22Rv1 (cell line): ENCODE measurements around the gene MTSS2.

Experiments used
- H3K27ac ChIP-seq: fragments of 450-650 bp; 2 replicates; pipeline ENCODE4 v1.5.1; 2017
- ZFX ChIP-seq: fragments of 450-650 bp; IDR thresholded peaks from 2 replicates; pipeline ENCODE4 v1.6.1; 2017; ENCODE audit warnings: antibody characterized with exemption, borderline replicate concordance
- TF ChIP-seq, protein P1 (sequence below): fragments of 450-650 bp; IDR thresholded peaks from 2 replicates; pipeline ENCODE4 v1.5.1; 2017; ENCODE audit warnings: mild to moderate bottlenecking

The MTSS2 gene

DNA sequence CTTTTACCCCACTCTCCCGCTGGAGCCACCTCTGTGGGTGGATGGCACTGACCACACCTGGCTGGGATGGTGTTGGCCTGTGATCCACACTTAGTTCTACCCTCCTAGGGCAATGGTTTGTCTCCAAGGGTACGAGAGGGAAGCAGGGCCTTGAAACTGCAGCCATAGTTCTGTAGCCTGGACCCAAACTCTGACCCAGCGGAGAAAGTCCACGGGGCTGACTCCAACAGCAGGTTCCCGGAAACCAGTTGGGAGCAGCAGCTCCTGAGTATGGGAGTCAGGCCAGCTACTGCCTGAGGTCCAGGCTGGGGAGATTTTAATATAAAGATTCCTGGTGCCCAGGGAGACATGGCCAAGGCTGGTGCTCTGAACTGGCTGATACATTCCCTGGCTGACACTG lies 23.6 kb upstream of the MTSS2 start:
- H3K27ac ChIP-seq, result no peak overlapping the region
- TF ChIP-seq ZFX, result no peak
- TF ChIP-seq, protein P1, sequence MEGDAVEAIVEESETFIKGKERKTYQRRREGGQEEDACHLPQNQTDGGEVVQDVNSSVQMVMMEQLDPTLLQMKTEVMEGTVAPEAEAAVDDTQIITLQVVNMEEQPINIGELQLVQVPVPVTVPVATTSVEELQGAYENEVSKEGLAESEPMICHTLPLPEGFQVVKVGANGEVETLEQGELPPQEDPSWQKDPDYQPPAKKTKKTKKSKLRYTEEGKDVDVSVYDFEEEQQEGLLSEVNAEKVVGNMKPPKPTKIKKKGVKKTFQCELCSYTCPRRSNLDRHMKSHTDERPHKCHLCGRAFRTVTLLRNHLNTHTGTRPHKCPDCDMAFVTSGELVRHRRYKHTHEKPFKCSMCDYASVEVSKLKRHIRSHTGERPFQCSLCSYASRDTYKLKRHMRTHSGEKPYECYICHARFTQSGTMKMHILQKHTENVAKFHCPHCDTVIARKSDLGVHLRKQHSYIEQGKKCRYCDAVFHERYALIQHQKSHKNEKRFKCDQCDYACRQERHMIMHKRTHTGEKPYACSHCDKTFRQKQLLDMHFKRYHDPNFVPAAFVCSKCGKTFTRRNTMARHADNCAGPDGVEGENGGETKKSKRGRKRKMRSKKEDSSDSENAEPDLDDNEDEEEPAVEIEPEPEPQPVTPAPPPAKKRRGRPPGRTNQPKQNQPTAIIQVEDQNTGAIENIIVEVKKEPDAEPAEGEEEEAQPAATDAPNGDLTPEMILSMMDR, result no peak

DNA sequence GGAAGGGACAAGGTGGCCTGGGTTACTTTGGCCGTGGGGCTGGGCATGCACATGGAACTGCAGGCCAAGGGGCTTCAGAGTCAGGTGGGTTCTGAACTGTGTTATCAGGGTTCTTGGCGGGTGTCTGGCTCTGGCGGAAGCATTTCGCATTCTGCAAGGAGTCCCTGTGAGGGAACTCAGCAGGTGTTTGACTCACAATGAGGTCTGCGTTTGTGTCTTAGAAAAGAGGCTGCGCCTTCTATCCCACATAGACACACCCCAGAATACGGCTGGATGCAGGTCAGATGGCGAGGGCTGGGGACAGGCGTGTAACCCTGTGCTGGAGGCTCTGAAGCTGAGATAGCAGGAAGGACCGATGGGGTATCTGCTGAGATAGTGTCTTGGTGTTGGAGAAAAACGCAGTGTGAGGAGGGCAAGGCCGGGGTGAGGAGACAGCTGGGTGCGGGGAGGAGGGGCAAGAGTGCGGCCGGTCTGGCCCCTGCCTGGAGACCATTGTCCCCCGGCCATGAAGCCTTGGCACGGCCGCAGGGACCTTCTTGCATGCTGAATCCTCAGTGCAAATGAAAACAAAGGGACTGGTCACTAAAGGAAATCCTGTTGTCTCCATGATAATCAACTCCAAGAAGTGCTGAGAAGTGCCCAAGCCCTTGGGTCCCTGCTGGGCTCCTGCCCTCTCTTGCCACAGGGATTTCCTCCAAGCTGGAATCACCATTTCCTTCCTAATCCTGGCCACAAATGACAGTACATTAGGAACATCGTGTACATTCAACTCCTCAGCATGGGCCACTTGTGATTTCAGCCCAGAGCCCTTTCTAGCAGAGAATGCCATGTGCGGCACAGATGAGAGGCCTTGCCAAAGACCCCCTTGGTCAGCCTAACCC lies 22.8 kb upstream of the MTSS2 start:
- H3K27ac ChIP-seq, result no peak overlapping the region
- TF ChIP-seq, protein P1, result no peak
- no peak for TF ChIP-seq ZFX

DNA sequence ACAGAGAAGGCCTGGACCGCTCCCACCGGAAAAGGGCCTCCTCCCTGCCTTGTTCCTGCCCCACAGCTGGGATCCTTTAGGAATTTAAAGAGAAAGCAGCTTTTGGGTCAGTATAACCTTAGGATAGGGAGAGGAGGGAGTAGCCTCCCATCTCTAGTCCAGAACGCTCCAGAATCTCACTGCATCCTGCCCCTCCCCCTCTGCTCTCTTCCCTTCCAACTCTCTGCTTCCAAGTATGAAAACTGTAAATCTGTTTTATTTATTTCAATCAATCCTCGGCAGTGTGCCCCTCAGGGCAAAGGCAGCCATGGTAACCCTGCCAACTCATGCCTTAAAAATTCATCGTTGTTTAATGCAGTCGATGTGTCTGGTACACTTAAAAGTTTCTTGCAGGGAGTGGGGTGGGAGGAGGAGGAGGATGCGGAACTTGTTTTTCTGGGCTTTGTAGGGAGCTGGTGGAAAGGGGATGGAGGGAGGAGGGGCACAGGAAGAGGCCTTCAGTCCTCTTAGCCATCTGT lies 21.2 kb upstream of the MTSS2 start:
- H3K27ac ChIP-seq, result no peak overlapping the region
- no peak for TF ChIP-seq ZFX
- TF ChIP-seq, protein P1, result no peak

DNA sequence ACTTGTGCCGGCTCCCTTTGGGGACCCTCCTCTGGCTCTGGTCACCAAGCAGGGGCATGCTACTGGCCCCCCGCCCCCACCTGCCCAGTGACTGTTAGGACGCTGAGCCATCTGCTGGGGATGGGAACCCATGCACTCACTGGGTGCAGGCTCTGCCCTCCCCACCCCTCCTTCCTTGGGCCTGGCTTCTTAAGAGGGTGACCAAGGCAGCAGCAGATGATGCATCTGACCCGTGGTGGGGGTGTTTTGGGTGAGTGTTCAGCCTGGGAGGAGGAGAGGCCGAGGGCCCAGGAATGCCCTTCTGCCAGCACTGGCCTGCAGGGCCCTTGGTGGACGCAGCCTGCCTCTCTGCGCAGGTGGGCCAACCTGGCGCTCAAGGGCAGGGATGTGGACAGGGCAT lies 19.2 kb upstream of the MTSS2 start:
- TF ChIP-seq ZFX, result no peak
- TF ChIP-seq, protein P1, result no peak
- no peak overlapping the region for H3K27ac ChIP-seq

DNA sequence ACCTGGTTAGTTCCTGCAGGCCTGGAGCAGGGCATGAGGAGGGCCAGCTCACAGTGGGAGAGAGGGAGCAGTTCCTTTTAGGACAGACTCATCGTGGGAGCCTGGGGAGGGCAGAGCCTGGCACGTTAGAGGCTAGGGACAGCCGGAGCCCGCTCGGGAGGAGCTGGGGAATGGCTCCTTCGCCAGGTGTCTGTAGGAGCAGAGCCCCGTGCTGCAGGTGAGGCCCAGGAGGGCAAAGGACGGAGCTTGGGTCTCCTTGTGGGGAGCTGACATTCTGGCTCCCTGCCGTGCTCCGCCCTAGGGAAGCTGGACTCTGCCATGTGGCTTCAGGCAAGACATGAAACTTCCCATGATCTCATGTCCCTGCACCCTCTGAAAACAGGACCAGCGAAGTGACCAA lies 18.7 kb upstream of the MTSS2 start:
- H3K27ac ChIP-seq, result no peak overlapping the region

DNA sequence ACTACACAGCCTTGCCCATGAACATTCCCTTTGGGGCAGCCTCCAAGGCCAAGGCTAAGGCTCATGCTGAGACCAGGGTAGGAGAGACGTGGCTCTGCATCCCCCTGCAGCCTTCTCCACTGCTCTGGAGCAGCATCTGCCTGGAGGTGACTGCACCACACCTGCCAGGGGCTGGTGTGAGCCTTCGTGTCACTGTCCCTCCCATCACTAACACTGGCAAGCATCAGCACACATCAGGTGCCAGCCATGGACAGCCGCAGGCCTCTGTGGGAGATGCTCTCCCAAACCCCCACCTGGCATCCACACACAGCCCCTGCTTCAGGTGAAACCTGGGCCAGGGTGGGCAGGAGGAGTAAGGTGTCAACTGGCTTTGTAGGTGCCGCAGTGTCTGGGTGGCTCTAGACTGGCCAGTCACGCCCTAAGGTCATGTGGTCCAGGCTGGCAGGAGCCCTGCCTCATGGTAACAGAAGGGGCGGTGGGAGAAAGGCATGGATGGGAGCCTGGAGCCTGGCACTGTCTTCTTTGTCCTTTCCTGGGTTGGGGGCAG lies 18.1 kb upstream of the MTSS2 start:
- no peak overlapping the region for H3K27ac ChIP-seq
- TF ChIP-seq, protein P1, result no peak
- no peak for TF ChIP-seq ZFX

More for the DNA sequence above, 18.7 kb upstream of the MTSS2 start:
- no peak for TF ChIP-seq ZFX
- TF ChIP-seq, protein P1, result no peak
